Glutamatergic neuron (in vitro differentiated cells): ENCODE results near the gene ACRV1. TPM values are rescaled to one million over a fixed set of nuclear protein-coding genes. Genes with fewer than 3 reads are reported as not detected.

ENCODE experiments used
- DNase-seq: peaks from one replicate; pipeline ENCODE4 v3.0.0; 2022
- H3K27ac Mint-ChIP-seq: one replicate; pipeline ENCODE4 v1.8.0; 2020; ENCODE audit warnings: mild to moderate bottlenecking, mixed read lengths, inconsistent platforms; ENCODE audit not compliant: unreplicated experiment
- H3K27me3 Mint-ChIP-seq: one replicate; pipeline ENCODE4 v1.8.0; 2020; ENCODE audit warnings: mild to moderate bottlenecking, moderate library complexity, mixed read lengths, inconsistent platforms; ENCODE audit not compliant: unreplicated experiment
- H3K36me3 Mint-ChIP-seq: one replicate; pipeline ENCODE4 v1.8.0; 2020; ENCODE audit warnings: mild to moderate bottlenecking, mixed read lengths, inconsistent platforms; ENCODE audit not compliant: unreplicated experiment
- H3K4me1 Mint-ChIP-seq: one replicate; pipeline ENCODE4 v1.8.0; 2020; ENCODE audit warnings: mild to moderate bottlenecking, low read depth, mixed read lengths, inconsistent platforms; ENCODE audit not compliant: unreplicated experiment
- H3K4me3 Mint-ChIP-seq: one replicate; pipeline ENCODE4 v1.8.0; 2020; ENCODE audit warnings: mild to moderate bottlenecking, mixed read lengths, inconsistent platforms; ENCODE audit not compliant: unreplicated experiment
- H3K9me3 Mint-ChIP-seq: one replicate; pipeline ENCODE4 v1.8.0; 2020; ENCODE audit warnings: mild to moderate bottlenecking, moderate library complexity, mixed read lengths, inconsistent platforms; ENCODE audit not compliant: unreplicated experiment
- total RNA-seq: library from RNA; stranded (reverse); fragmentation: NEBNext Ultra II Directional; extraction: Animal tissue kit (Norgen Biotek cat#: 25700); gene quantifications from one replicate; pipeline ENCODE4 v1.2.1, GENCODE V29; 2021; ENCODE audit not compliant: unreplicated experiment
- TF ChIP-seq, protein P1 (sequence below): fragments of 200-600 bp; sonication (generic); IDR thresholded peaks from one replicate; pipeline ENCODE4 v1.5.0; 2021; ENCODE audit not compliant: partially characterized antibody, unreplicated experiment

Gene ACRV1
- total RNA-seq, 1 donor from 2014 or later = not detected

DNA sequence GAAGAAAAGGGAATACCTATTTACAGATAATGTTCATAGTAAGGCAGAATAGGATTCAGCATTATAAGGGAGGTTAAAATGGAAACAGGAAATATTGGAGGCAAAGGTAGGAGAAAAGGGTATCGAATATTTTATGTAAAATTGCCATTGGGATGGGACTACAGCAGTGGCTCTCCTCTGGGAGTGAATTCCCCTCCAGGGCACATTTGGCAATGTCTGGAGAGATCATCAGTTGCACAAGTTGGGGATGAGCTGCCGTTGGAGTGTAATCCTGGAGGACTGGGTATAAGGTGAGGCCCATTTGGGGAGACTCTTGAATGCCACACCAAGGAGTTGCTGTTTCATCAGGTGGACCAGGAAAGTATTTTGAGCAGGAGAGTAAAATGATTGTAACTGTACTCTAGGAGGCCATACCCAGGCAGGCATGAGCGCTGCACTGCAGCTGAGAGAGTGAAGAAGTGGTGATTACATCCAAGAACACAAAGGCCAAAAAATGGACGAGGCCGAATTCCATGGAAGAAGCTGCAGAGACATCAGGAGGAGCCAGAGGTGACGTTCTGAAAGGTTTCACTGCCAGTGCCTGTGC is 8.7 kb upstream of the ACRV1 start:
- H3K36me3 Mint-ChIP-seq = no peaks in the 10 kb centered on the region
- H3K4me1 Mint-ChIP-seq = no peaks in the 10 kb centered on the region
- H3K27me3 Mint-ChIP-seq = peaks cover 7% of the 10 kb centered on the region
- TF ChIP-seq, protein P1, sequence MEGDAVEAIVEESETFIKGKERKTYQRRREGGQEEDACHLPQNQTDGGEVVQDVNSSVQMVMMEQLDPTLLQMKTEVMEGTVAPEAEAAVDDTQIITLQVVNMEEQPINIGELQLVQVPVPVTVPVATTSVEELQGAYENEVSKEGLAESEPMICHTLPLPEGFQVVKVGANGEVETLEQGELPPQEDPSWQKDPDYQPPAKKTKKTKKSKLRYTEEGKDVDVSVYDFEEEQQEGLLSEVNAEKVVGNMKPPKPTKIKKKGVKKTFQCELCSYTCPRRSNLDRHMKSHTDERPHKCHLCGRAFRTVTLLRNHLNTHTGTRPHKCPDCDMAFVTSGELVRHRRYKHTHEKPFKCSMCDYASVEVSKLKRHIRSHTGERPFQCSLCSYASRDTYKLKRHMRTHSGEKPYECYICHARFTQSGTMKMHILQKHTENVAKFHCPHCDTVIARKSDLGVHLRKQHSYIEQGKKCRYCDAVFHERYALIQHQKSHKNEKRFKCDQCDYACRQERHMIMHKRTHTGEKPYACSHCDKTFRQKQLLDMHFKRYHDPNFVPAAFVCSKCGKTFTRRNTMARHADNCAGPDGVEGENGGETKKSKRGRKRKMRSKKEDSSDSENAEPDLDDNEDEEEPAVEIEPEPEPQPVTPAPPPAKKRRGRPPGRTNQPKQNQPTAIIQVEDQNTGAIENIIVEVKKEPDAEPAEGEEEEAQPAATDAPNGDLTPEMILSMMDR = no peak
- no peaks in the 10 kb centered on the region for H3K9me3 Mint-ChIP-seq
- no peak overlapping the region for H3K4me3 Mint-ChIP-seq
- DNase-seq = no peak
- H3K27ac Mint-ChIP-seq = no peak overlapping the region

DNA sequence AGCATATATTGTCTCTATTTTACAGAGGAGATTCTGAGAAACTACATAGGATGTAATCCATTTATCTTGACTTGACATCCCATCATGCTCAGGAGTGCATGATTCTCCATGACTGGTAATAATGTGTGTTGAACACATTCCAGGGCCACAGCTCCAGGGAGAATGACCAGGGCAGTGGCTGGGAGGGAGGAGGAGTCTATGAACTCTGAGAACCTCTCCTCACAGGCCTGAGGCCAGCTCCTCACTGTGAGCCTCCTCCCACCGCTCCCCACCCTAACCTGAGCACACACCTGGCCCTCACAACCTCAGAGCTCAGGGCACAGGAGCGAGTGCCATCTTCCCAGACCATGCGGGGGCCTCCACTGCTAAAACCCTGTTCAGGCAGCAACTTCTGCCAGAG is 8.0 kb upstream of the ACRV1 start:
- Mint-ChIP-seq H3K27me3 (peaks cover 7% of the 10 kb centered on the region), H3K4me3 (no peak overlapping the region), H3K27ac (no peak overlapping the region), H3K9me3 (no peaks in the 10 kb centered on the region), H3K4me1 (no peaks in the 10 kb centered on the region), H3K36me3 (no peaks in the 10 kb centered on the region)
- TF ChIP-seq, protein P1 = no peak
- DNase-seq = no peak

DNA sequence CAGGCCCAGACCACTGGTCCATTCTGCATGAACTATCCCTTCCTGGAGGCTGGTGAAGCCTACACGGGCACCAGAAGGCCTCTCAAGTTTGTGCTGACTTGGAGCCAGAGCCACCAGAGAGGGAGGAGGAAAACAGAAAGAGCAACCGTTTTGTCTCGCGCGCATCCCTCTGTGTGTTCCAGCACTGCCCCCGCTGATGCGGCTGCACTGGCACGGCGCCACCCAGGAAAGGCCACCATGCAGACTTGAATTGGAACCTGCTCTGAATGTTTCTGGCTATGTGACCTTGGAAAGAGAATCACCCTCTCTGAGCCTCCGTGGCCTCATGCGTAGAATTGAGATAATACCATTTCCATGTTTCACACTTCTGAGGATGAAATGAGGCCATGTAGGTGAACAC is 7.4 kb upstream of the ACRV1 start:
- Mint-ChIP-seq H3K27ac (no peak overlapping the region), H3K9me3 (no peaks in the 10 kb centered on the region), H3K27me3 (peaks cover 7% of the 10 kb centered on the region), H3K4me3 (no peak overlapping the region), H3K36me3 (no peaks in the 10 kb centered on the region), H3K4me1 (no peaks in the 10 kb centered on the region)
- DNase-seq = no peak
- TF ChIP-seq, protein P1 = no peak

DNA sequence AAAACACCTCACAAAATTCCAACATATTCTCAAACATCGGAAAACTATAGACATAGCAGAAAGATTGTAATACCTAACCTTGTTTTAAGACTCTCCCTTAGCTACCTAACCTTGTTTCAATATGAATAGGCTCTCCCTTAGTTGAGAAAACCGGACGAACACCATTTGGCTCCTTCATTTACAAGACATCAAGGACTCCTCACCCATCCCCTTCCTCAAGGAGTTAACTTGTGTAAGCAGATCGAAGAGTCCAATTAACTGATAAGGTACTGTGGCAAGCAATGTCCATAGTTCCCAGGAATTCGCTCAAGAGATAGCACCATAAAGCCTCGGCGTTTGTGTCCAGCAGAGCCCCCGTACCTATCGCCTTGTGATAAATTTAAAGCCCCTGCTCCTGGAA is 4.6 kb upstream of the ACRV1 start:
- Mint-ChIP-seq H3K27ac (no peak overlapping the region), H3K4me3 (no peak overlapping the region), H3K9me3 (no peaks in the 10 kb centered on the region), H3K27me3 (peaks cover 3% of the 10 kb centered on the region), H3K4me1 (no peaks in the 10 kb centered on the region), H3K36me3 (no peaks in the 10 kb centered on the region)
- DNase-seq = no peak
- TF ChIP-seq, protein P1 = no peak

DNA sequence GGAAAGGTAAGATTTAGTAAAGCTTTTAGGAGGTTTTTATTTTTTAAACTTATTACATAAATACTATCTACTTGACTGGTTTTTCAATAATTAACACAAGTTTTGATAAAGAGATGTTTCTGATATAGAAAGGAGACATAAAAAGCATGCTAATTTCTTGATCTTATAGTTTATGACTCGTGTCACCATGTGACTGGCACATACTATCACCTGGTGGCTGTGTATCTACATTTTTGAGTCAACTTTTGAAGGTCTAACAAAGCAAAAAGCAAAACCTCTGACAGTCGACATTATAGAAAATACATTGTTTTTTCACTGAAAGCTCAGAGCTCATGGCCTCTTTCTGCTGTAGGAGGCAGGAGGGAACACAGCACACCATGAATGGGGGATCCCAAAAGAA is 810 bp downstream of the ACRV1 start:
- no peaks in the 10 kb centered on the region for H3K36me3 Mint-ChIP-seq
- no peak overlapping the region for H3K4me3 Mint-ChIP-seq
- TF ChIP-seq, protein P1 = no peak
- H3K27me3 Mint-ChIP-seq = no peaks in the 10 kb centered on the region
- DNase-seq = no peak
- H3K4me1 Mint-ChIP-seq = no peaks in the 10 kb centered on the region
- H3K27ac Mint-ChIP-seq = no peak overlapping the region
- no peaks in the 10 kb centered on the region for H3K9me3 Mint-ChIP-seq
